ENCODE data around the gene BST2.

The BST2 gene

GRCh38 chr19:17409990-17410389 lies 4.6 kb upstream of the BST2 start:
- DNase-seq (ENCODE audit: low spot score), result no peak
- in situ Hi-C loops (cut with MboI; ENCODE audit: low sequenced_read_pairs, unreplicated experiment), result no loop called here
- no peak for TF ChIP-seq CTCF (IDR thresholded peaks at IDR 0.05; ENCODE audit: borderline replicate concordance, control extremely low read depth, extremely low read depth, insufficient read depth, missing control alignments)

- TF ChIP-seq CTCF (IDR thresholded peaks at IDR 0.05; ENCODE audit: borderline replicate concordance, control extremely low read depth, extremely low read depth, insufficient read depth, missing control alignments), result no peak
- in situ Hi-C loops (cut with MboI; ENCODE audit: low sequenced_read_pairs, unreplicated experiment), result no loop called here
- no peak for DNase-seq (ENCODE audit: low spot score)
These were observed 1.4 kb upstream of the BST2 start for GRCh38 chr19:17406887-17407196.

GRCh38 chr19:17406046-17406886 lies 836 bp upstream of the BST2 start:
- in situ Hi-C loops (cut with MboI; ENCODE audit: low sequenced_read_pairs, unreplicated experiment), result no loop called here
- TF ChIP-seq CTCF (IDR thresholded peaks at IDR 0.05; ENCODE audit: borderline replicate concordance, control extremely low read depth, extremely low read depth, insufficient read depth, missing control alignments), result no peak

GRCh38 chr19:17404621-17405249 lies 695 bp downstream of the BST2 start:
- DNase-seq (ENCODE audit: low spot score), result peak; percentile 61
- in situ Hi-C loops (cut with MboI; ENCODE audit: low sequenced_read_pairs, unreplicated experiment), result no loop called here
- no peak for TF ChIP-seq CTCF (IDR thresholded peaks at IDR 0.05; ENCODE audit: borderline replicate concordance, control extremely low read depth, extremely low read depth, insufficient read depth, missing control alignments)

More at GRCh38 chr19:17406046-17406886, 836 bp upstream of the BST2 start:
- DNase-seq (ENCODE audit: low spot score), result peak; percentile 49

GRCh38 chr19:17404015-17404414 lies 1.4 kb downstream of the BST2 start:
- peak; percentile 42 for DNase-seq (ENCODE audit: low spot score)
- in situ Hi-C loops (cut with MboI; ENCODE audit: low sequenced_read_pairs, unreplicated experiment), result no loop called here
- TF ChIP-seq CTCF (IDR thresholded peaks at IDR 0.05; ENCODE audit: borderline replicate concordance, control extremely low read depth, extremely low read depth, insufficient read depth, missing control alignments), result no peak

GRCh38 chr19:17402982-17403855 lies 2.2 kb downstream of the BST2 start:
- peak; percentile 89 for DNase-seq (ENCODE audit: low spot score)
- no peak for TF ChIP-seq CTCF (IDR thresholded peaks at IDR 0.05; ENCODE audit: borderline replicate concordance, control extremely low read depth, extremely low read depth, insufficient read depth, missing control alignments)
- in situ Hi-C loops (cut with MboI; ENCODE audit: low sequenced_read_pairs, unreplicated experiment), result no loop called here
